Measurements from ENCODE around the gene SDCBP2.

GRCh38 chr20:1327827-1328679 is 886 bp downstream of the SDCBP2 start:
- TF ChIP-seq CTCF (IDR thresholded peaks at IDR 0.05; ENCODE audit: insufficient read depth, low read depth, low read length) (no peak), EZH2 (IDR thresholded peaks at IDR 0.05; ENCODE audit: insufficient read depth, low read length) (no peak)

Measured in astrocyte (in vitro differentiated cells and primary cell).